Stimulated activated CD8-positive, alpha-beta memory T cell treated with anti-CD3 and anti-CD28 coated beads, Interleukin-2, amount 100 ng/mL, for 1 hour (primary cell): ENCODE results near the gene SHANK2.

ENCODE experiments used
- DNase-seq, 2 donors: peaks; one replicate each; pipeline ENCODE4 v3.0.0-alpha.2; 2020; ENCODE audit warnings: low read depth in 2 of 2

SHANK2 gene

GRCh38 chr11:71269603-71270511, 17.5 kb upstream of the SHANK2 start:
- no peak for DNase-seq

GRCh38 chr11:71268706-71269321, 16.4 kb upstream of the SHANK2 start:
- no peak for DNase-seq

GRCh38 chr11:71267807-71268421, 15.5 kb upstream of the SHANK2 start:
- DNase-seq, result no peak

- DNase-seq, result no peak
Observed at GRCh38 chr11:71266114-71266833, 13.9 kb upstream of the SHANK2 start.

GRCh38 chr11:71265559-71266092, 13.2 kb upstream of the SHANK2 start:
- DNase-seq, result no peak

- no peak for DNase-seq
Observed at GRCh38 chr11:71263386-71263785, 11.0 kb upstream of the SHANK2 start.

GRCh38 chr11:71255800-71256479, 3.6 kb upstream of the SHANK2 start:
- DNase-seq, result no peak

- DNase-seq, result no peak
Observed at GRCh38 chr11:71255323-71255722, 2.9 kb upstream of the SHANK2 start.

GRCh38 chr11:71253794-71254193, 1.4 kb upstream of the SHANK2 start:
- DNase-seq, result no peak

- DNase-seq, result no peak
Observed at GRCh38 chr11:71252770-71253730, 673 bp upstream of the SHANK2 start.

- DNase-seq, result no peak
Observed at GRCh38 chr11:71251761-71252268, 562 bp downstream of the SHANK2 start.

- DNase-seq, result no peak
Observed at GRCh38 chr11:71251151-71251721, 1.1 kb downstream of the SHANK2 start.

- no peak for DNase-seq
Observed at GRCh38 chr11:71250523-71251150, 1.7 kb downstream of the SHANK2 start.

GRCh38 chr11:71249301-71249700, 3.1 kb downstream of the SHANK2 start:
- no peak for DNase-seq

GRCh38 chr11:71248656-71249055, 3.7 kb downstream of the SHANK2 start:
- no peak for DNase-seq

- no peak for DNase-seq
Observed at GRCh38 chr11:71248251-71248570, 4.2 kb downstream of the SHANK2 start.

GRCh38 chr11:71247551-71248250, 4.7 kb downstream of the SHANK2 start:
- DNase-seq, result no peak

GRCh38 chr11:71246559-71246958, 5.8 kb downstream of the SHANK2 start:
- DNase-seq, result no peak
